Tibial artery (tissue), 4 donors: Measurements from ENCODE around the gene RGS7.

Experiments
- DNase-seq, 2 donors: peaks; one replicate each; pipeline ENCODE4 v3.0.0-alpha.2; 2019
- H3K27ac ChIP-seq, 2 donors: fragments of 200-600 bp; sonication (generic) in 1 of 2; 1 replicate in 1 of 2; 2 replicates in 1 of 2; pipeline ENCODE4 v1.5.1; 2018 to 2019; ENCODE audit warnings: mild to moderate bottlenecking in 1 of 2
- H3K27me3 ChIP-seq, 2 donors: fragments of 200-600 bp; sonication (generic) in 1 of 2; one replicate each; pipeline versions ENCODE4 v1.5.1 to v1.6.0; 2016 to 2019
- H3K36me3 ChIP-seq, 3 donors: fragments of 200-600 bp; sonication (generic) in 2 of 3; one replicate each; pipeline ENCODE4 v1.5.1; 2016 to 2019; ENCODE audit warnings: mild to moderate bottlenecking in 2 of 3
- H3K4me1 ChIP-seq, 4 donors: fragments of 200-600 bp; sonication (generic) in 2 of 4; 1 replicate in 3 of 4; 2 replicates in 1 of 4; pipeline ENCODE4 v1.5.1; 2016 to 2019
- H3K4me3 ChIP-seq, 2 donors: fragments of 200-600 bp; sonication (generic) in 1 of 2; 1 replicate in 1 of 2; 2 replicates in 1 of 2; pipeline ENCODE4 v1.5.1; 2018 to 2019; ENCODE audit warnings: mild to moderate bottlenecking in 2 of 2
- H3K9me3 ChIP-seq, 3 donors: fragments of 200-600 bp; sonication (generic) in 1 of 3; one replicate each; pipeline ENCODE4 v1.5.1; 2016 to 2019
- CTCF ChIP-seq, 2 experiments: fragments of 200-600 bp in 1 of 2; fragments of 450-650 bp in 1 of 2; IDR thresholded peaks; one replicate each; pipeline ENCODE4 v1.5.1; 2017 to 2019; ENCODE audit warnings: antibody characterized with exemption in 2 of 2, mild to moderate bottlenecking in 1 of 2, moderate library complexity in 1 of 2
- intact Hi-C: fragments of 100-400 bp; cut with DNase I; formaldehyde crosslinking; loops from one replicate; pipeline ENCODE4 v1.15.0; 2023; ENCODE audit warnings: low total_unique reads

The RGS7 gene

GRCh38 chr1:241351841-241352240, 5.2 kb downstream of the RGS7 start:
- no peak for DNase-seq
- H3K27ac ChIP-seq = no peak overlapping the region
- peaks cover 0 to 9% (median 4%) of the 10 kb centered on the region in 4 donors for H3K4me1 ChIP-seq
- H3K36me3 ChIP-seq = no peaks in the 10 kb centered on the region
- no peak overlapping the region for H3K4me3 ChIP-seq
- no peaks in the 10 kb centered on the region for H3K9me3 ChIP-seq
- no peak for TF ChIP-seq CTCF (IDR thresholded peaks at IDR 0.05)
- peaks cover 0 to 15% of the 10 kb centered on the region in 2 donors for H3K27me3 ChIP-seq
- intact Hi-C loops = no loop called here

- Histone ChIP-seq H3K27ac (no peak overlapping the region), H3K9me3 (no peaks in the 10 kb centered on the region), H3K27me3 (no peaks in the 10 kb centered on the region), H3K36me3 (no peaks in the 10 kb centered on the region), H3K4me1 (no peaks in the 10 kb centered on the region), H3K4me3 (no peak overlapping the region)
- TF ChIP-seq CTCF (IDR thresholded peaks at IDR 0.05) = no peak
- DNase-seq = no peak
- intact Hi-C loops = loop anchor here (10.0 kb wide), 1 partner anchor 231 kb away; no protein-coding TSS in a partner anchor
These were observed 13.0 kb downstream of the RGS7 start for GRCh38 chr1:241343956-241344355.

GRCh38 chr1:241336335-241336734, 20.7 kb downstream of the RGS7 start:
- H3K36me3 ChIP-seq = no peaks in the 10 kb centered on the region
- no peaks in the 10 kb centered on the region for H3K27me3 ChIP-seq
- no peak for TF ChIP-seq CTCF (IDR thresholded peaks at IDR 0.05)
- H3K4me1 ChIP-seq = no peaks in the 10 kb centered on the region
- intact Hi-C loops = no loop called here
- no peak for DNase-seq
- no peaks in the 10 kb centered on the region for H3K9me3 ChIP-seq
- H3K27ac ChIP-seq = no peak overlapping the region
- no peak overlapping the region for H3K4me3 ChIP-seq

GRCh38 chr1:241332987-241333386, 24.0 kb downstream of the RGS7 start:
- Histone ChIP-seq H3K4me1 (no peaks in the 10 kb centered on the region), H3K4me3 (no peak overlapping the region), H3K9me3 (no peaks in the 10 kb centered on the region), H3K36me3 (no peaks in the 10 kb centered on the region), H3K27ac (no peak overlapping the region), H3K27me3 (no peaks in the 10 kb centered on the region)
- intact Hi-C loops = no loop called here
- DNase-seq = no peak
- no peak for TF ChIP-seq CTCF (IDR thresholded peaks at IDR 0.05)

GRCh38 chr1:241332037-241332409, 25.0 kb downstream of the RGS7 start:
- no peaks in the 10 kb centered on the region for H3K9me3 ChIP-seq
- no peaks in the 10 kb centered on the region for H3K4me1 ChIP-seq
- no peak overlapping the region for H3K4me3 ChIP-seq
- no peak overlapping the region for H3K27ac ChIP-seq
- no peak for DNase-seq
- intact Hi-C loops = no loop called here
- no peaks in the 10 kb centered on the region for H3K36me3 ChIP-seq
- H3K27me3 ChIP-seq = no peaks in the 10 kb centered on the region
- TF ChIP-seq CTCF (IDR thresholded peaks at IDR 0.05) = no peak
